Bronchial epithelial cell (primary cell): ENCODE measurements around the gene THSD4. TPM values are rescaled to one million over a fixed set of nuclear protein-coding genes. Genes with fewer than 3 reads are reported as not detected.
A peak's percentile ranks its signal among the peaks of the same experiment; 100 is the strongest.
"Not testable (repeated sequence)": the region's sequence is repeated elsewhere in the genome, so short reads cannot be mapped to it uniquely, and the experiment has no call there.

Source experiments
- DNase-seq: peaks from one replicate; pipeline ENCODE4 v3.0.0-alpha.2; 2010; ENCODE audit warnings: low read depth
- FAIRE-seq: peaks from 2 replicates; lab custom pipeline; 2011; peaks lifted over from hg19 to GRCh38; lab: Jason Lieb, UNC
- H3K27me3 ChIP-seq: 2 replicates; pipeline ENCODE4 v1.5.1; 2011; ENCODE audit warnings: low read length; ENCODE audit not compliant: control insufficient read depth, insufficient read depth
- H3K36me3 ChIP-seq: 2 replicates; pipeline ENCODE4 v1.5.1; 2011; ENCODE audit warnings: low read length; ENCODE audit not compliant: control insufficient read depth, insufficient read depth
- H3K4me3 ChIP-seq: 2 replicates; pipeline ENCODE4 v1.5.1; 2011; ENCODE audit warnings: mild to moderate bottlenecking, low read depth, low read length, control low read depth
- CTCF ChIP-seq: IDR thresholded peaks from 2 replicates; pipeline ENCODE4 v1.5.1; 2011; ENCODE audit warnings: mild to moderate bottlenecking, moderate library complexity, low read length, control low read depth, inconsistent platforms; ENCODE audit not compliant: insufficient read depth, severe bottlenecking
- total RNA-seq: library from RNA; depleted of rRNA; stranded (reverse); fragments of >200 nt; gene quantifications from 2 replicates; pipeline ENCODE4 v1.2.1, GENCODE V29; 2014

THSD4 gene
- total RNA-seq, 1 donor from 2014 or later, result 14.5 TPM

GRCh38 chr15:71713191-71713809 lies 598.0 kb downstream of the THSD4 start:
- FAIRE-seq (no peak), DNase-seq (no peak)
- no peak for TF ChIP-seq CTCF
- Histone ChIP-seq H3K4me3 (no peak overlapping the region), H3K36me3 (no peaks in the 10 kb centered on the region), H3K27me3 (no peaks in the 10 kb centered on the region)

GRCh38 chr15:71715914-71716313 lies 600.6 kb downstream of the THSD4 start:
- no peak for DNase-seq

GRCh38 chr15:71716990-71717389 lies 601.7 kb downstream of the THSD4 start:
- FAIRE-seq, result no peak
- peak; percentile 54 for DNase-seq
- Histone ChIP-seq H3K4me3 (no peak overlapping the region), H3K27me3 (no peaks in the 10 kb centered on the region), H3K36me3 (no peaks in the 10 kb centered on the region)
- TF ChIP-seq CTCF, result no peak

More at GRCh38 chr15:71715914-71716313, 600.6 kb downstream of the THSD4 start:
- no peaks in the 10 kb centered on the region for H3K36me3 ChIP-seq
- H3K27me3 ChIP-seq, result no peaks in the 10 kb centered on the region
- no peak for FAIRE-seq
- H3K4me3 ChIP-seq, result no peak overlapping the region
- TF ChIP-seq CTCF, result no peak

- no peak for TF ChIP-seq CTCF
Measured at GRCh38 chr15:71718116-71718910, 603.0 kb downstream of the THSD4 start.

GRCh38 chr15:71723344-71723743 lies 608.1 kb downstream of the THSD4 start:
- DNase-seq (no peak), FAIRE-seq (no peak)
- TF ChIP-seq CTCF, result no peak

More at GRCh38 chr15:71718116-71718910, 603.0 kb downstream of the THSD4 start:
- no peaks in the 10 kb centered on the region for H3K27me3 ChIP-seq
- no peak overlapping the region for H3K4me3 ChIP-seq
- DNase-seq, result no peak
- peak; percentile 50 for FAIRE-seq
- no peaks in the 10 kb centered on the region for H3K36me3 ChIP-seq

GRCh38 chr15:71725207-71725955 lies 610.1 kb downstream of the THSD4 start:
- H3K27me3 ChIP-seq, H3K36me3 ChIP-seq, FAIRE-seq, H3K4me3 ChIP-seq: not testable (repeated sequence)
- DNase-seq, result peak; percentile 89

More at GRCh38 chr15:71723344-71723743, 608.1 kb downstream of the THSD4 start:
- Histone ChIP-seq H3K36me3 (no peaks in the 10 kb centered on the region), H3K4me3 (no peak overlapping the region), H3K27me3 (no peaks in the 10 kb centered on the region)
